ENCODE measurements around the gene CDH4.

Gene CDH4

DNA sequence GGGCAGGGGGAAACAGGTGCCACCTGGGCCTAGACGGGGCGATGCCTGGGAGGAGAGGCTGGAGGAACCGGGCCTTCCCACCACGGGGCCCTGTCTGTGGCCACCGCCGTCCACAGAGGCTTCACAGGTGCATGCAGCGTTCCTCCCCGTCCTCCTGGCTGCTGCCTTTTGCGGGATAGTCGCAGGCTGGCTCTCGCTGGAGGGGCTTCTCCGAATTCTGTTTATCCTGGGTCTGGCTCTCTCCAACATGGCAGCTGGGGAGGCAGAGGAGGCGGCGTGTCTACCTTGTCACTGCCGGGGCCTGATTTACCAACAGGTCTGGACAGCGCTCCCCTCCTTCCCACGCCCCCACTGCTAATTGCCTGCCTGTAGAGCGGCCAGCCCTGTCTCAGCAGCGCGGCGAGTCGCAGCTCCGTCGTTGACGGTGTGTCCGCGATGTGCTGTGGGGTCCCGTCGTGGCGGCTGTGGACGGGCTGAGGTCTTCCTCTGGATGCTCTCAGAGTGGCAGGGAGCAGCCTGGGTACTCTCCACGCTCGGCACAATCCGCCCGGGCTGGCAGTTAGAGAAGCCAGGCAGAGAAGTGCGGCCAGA lies 550.8 kb downstream of the CDH4 start:
- FAIRE-seq, result no peak

DNA sequence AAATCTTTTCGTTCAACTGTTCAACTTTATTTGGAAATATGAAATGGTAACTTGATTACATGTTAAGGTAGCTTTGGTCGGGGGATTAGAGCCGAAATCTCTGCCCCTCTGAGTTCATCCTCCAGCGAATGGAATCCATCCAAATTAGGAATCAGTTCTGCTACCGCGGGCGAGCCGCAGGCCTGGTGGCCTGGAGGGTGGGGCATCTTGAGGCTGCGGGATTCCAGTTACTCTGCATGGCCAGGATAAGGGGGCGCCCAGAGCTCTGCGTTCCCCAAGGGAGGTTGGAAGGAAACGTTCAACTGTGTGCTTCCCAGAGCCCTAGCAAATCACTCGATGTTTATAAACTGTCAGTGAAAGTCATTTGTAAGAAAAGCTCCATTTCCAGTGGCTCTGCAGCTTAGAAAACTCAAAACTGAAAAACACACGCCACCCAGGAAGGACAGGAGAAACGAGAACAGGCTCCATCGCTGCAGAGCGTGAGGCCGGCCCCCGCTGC lies 551.4 kb downstream of the CDH4 start:
- FAIRE-seq, result no peak

DNA sequence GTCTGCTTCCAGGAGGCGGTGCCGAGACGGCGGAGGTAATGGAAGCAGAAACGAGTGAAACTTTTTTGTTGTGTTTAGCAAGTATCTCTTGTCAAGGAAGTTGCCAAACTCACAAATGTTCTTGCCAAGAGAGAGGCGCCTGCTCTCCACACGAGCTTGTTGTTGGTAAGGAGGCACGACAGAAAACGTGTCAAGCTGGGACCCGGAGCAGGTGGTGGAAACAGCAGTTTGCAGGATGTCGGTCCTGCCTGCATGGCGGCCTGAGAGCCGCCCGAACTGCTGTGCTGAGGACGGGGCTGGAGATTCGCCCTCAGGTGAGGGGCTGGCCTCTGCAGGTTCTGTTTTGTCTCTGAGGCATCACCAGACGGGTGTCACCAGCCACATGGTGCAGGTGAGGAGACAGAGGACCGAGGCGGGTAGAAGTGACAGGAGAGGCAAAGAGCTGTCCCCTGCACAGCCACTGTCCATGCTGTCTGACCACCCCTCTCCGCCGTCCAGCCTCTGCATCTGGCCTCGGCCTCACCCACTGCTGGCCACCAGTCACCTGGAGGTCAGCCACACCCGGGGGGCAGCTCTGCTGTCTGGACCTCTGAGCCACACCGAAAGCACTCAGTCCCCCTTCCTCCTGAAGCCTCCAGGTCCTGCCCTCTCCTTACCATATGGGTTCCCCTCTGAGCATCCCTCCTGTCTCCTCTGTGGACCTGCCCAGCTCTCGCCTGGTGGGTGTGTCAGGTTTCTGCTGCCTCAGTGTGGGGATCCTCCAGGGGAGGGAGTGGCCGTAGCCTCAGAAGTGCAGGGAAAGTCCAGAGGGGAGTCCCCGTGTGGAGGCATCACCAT lies 552.1 kb downstream of the CDH4 start:
- no peak for FAIRE-seq

DNA sequence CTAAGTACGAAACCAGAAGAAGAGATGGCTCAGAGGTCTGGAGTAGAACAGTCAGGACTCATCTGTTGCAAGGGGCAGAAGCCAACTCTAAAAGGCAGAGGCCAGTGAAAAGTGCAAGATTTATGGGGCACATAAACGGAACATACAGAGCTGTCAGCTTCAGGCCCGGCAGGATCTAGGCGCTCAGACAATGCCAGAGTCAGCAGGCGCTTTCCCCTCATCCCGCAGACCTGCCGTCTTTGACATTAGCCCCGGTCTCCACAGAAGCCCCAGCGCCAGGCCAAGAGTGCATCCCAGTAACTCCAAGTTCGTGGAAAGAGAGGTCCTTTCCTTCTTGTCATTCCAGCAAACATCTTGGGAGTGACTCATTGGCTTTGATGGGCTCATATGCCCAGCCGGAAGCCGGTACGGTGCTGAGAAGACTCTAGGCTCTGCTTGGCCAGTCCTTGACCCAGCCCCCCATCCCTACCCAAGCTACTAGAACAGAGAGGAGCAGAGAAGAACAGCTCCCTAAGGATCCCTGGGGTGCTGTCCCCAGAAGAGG lies 552.8 kb downstream of the CDH4 start:
- FAIRE-seq, result no peak

DNA sequence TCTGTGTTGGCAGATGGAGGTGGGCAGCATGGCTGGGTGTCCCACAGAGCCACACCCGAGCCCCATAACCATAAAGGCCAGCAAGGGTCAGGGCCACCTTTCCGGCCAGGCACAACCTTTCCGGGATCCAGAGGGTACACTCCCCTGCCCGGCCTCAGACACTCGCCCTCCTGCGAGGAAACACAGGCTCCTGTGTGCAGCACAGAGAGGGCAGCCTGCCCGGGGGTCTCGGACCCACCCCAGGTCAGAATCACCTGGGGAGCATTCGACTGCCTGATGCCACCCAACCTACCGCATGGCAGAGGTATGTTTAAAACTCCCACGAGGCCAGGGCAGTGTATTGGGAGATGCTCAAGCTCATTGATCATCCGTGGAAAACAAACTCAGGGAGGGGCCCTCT lies 553.3 kb downstream of the CDH4 start:
- FAIRE-seq, result no peak

DNA sequence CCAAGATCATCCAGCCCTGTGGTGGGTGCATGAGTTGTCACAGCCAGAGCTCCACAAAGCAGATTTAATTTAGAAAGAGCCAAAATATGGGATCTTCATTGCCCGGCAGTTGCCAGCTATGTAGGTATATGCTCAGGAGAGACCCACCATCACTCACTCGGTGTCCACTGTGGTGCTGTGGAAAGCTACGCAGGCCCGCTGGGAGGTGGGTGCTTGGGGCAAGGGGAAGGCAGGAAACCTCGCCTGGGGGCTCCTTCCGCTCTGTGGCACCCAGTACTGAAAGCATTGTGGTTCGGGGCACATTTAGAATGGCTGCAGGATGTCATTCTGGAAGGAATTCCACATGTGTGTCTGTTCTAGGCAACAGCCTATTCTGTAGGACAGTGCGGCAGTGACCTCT lies 553.7 kb downstream of the CDH4 start:
- FAIRE-seq, result no peak

DNA sequence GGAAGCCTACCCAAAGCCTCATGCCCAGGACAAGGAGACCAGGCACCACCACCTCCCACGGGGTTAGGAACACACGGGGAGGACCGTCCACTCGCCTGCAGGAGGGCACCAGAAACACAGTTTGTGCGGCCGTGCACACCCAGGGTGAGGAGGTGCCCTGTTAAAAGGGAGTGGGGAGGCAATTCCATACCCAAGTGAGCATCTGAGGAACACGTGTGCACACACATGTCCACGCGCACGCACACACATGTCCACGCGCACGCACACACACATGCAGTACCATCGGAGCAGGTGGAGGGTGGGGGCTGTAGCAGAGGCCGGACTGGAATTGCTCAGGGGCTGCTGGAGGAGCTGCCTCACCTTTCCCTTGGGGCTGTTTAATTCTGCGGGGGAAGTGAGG lies 554.3 kb downstream of the CDH4 start:
- FAIRE-seq, result no peak

DNA sequence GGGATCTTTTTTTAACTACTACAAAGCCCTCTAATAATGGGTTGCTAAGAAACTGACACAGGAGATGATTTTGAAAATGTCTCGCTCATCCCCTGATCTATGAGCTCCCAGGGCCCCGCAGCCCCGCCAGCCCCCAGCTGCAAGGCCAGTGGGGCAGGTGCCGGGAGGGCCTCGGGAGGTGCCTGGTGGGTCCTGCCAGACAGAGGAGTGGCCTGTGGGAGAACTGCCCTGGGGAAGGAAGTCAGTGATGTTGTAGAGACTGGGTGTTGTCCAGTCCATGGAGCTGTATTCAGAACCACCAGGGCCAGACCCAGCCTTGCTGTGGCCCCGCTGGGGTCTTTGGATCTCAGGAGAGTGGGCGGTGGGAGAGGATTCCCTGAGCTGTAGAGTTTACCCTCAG lies 554.9 kb downstream of the CDH4 start:
- FAIRE-seq, result no peak

DNA sequence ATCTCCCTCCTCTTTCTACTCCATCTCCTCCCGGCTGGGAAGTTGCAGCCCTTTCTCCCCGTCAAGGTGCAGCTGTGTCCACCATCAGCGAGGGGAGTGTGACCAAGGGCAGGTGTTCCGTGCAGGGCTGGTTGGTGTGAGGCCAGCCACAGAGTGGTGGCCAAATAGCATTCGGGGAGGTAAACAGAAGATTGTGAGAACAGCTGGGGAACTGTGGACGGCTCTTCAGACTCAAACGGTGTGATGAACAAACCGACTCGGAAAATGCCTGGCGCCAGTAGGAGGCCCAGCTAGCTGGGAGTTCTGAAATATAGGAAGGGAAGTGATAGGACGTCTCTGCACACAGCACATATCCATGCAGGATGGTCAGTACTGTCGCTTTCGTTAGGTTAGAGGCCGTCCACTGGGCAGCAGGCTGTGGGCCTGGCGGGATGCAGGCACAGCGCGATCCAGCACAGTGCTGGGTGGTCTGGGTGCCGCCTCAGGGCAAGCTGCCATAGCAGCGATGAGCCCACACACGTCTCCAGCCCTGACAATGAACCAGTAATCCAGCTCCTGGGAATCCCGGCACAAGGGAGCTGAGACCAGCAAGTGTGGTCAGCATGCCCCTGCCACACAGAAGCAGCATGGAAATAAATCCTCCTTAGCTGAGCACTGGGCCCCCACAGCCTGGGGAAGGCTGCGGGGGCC lies 555.6 kb downstream of the CDH4 start:
- FAIRE-seq, result no peak

DNA sequence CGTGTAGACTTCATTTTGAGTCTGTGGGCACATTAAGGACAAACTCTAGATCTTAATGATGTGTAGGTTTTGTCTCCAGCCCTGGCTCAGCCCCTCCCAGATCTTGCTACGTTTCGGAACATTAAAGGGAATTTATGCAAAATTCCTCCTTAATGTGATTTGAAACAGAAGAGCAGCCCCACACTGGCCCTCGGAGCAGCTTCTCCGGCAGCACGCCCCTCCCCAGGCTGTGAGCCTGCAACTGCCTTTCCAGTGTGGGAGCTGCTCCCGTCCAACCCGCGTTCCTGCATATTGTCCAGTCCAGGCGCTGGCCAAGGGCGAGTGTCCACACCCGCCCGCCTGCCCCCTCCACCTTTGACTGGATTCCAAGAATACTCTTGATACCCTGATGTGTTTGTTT lies 556.4 kb downstream of the CDH4 start:
- no peak for FAIRE-seq

DNA sequence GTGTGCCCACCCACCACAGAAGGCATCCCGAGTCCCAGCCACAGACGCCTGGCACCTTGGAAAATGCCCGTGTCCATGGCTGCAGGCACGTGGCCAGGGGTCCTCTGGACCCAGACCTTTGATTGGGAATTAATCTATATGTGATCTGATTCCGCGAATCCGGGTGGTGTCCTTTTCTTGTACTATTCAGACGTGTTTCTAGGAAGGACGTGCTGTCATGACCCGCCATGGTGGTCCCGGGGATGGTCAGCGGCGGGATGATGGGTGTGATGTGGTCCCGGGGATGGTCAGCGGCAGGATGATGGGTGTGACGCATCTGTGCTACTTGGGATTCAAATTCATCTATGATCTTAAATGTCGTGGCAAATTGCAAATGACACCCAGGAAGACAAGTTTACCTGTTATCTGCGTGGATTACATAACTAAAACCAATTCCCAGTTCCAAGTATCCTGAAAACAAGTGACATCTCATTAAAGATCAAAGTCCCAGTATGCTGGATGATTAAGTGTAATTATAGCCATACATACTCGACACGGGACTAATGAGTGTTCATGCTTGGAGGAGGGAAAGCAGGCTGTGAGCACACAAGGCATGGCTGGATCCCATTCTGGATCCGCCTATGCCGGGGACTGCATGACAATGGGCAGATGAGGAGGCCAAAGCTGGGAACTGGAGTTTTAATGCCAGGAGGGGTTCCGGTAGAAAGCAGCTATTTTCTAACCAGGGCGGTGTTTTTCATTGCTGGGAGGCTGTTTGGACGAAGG lies 557.1 kb downstream of the CDH4 start:
- FAIRE-seq, result no peak

DNA sequence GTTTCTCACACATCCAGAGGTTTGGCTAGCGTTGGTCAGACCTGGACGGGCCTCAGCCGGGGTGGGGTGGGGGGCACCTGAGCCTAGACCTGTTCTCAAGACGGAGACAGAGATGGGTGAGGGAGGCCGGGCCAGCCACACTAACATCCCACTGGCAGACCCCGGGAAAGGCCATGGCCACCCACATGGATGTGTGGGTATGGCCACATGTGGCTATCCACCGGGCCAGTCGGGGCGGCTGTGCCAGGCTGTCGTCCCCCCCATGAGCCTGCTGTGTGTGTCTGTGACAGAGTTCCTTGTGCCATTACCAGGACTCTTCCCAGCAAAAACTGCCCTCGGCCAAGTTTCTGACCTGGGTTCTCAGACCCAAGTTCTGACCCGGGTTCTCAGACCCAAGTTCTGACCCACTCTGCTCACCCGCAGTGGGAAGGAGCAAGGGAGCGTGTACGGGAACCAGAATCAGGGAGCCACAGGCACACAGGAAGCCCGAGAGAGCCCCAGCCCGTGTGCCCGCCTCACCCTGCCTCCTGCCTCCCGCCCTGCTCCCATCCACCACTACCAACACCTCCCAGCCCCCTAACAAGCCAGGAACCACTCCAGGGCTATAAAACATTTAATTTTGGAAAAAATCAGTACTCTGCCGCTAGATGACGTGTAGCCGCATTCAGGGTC lies 558.1 kb downstream of the CDH4 start:
- no peak for FAIRE-seq

DNA sequence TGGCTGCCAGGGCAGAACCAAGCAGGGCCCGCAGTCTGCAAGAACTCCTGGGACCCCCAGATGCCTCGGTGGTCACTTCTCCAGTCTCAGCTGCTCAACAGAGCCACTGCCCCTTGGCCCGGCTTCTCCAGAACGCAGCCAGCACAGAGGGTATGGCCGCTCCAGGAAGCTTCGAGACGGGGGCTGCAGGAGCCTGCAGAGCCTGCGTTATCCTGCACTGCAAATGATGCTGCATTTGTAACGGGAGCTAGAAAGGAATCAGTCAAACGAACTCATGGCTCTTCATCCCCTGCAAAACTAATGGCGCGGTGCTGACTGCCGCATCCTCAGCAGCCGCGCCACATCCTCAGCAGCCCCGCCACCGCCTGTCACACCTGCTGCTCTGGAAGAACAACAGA lies 558.7 kb downstream of the CDH4 start:
- FAIRE-seq, result no peak

DNA sequence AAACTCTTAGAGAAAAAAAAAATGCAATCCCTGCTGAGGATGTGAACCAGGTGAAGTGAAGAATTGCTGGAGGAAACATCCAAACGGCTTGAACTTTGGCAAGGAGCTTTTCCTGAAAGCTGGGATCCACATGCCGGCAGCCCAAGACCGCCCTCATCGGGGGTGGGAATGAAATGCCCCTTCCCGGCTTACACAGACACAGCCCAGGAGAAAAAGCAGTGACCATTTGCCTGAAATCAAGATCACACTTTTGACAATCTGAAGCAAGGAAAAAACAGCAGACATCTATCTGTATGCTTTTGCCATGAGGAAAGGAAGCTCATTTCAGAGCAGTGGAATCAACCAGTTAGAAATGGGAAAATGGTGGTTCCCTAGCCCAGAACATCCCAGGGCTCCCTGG lies 559.1 kb downstream of the CDH4 start:
- FAIRE-seq, result no peak

DNA sequence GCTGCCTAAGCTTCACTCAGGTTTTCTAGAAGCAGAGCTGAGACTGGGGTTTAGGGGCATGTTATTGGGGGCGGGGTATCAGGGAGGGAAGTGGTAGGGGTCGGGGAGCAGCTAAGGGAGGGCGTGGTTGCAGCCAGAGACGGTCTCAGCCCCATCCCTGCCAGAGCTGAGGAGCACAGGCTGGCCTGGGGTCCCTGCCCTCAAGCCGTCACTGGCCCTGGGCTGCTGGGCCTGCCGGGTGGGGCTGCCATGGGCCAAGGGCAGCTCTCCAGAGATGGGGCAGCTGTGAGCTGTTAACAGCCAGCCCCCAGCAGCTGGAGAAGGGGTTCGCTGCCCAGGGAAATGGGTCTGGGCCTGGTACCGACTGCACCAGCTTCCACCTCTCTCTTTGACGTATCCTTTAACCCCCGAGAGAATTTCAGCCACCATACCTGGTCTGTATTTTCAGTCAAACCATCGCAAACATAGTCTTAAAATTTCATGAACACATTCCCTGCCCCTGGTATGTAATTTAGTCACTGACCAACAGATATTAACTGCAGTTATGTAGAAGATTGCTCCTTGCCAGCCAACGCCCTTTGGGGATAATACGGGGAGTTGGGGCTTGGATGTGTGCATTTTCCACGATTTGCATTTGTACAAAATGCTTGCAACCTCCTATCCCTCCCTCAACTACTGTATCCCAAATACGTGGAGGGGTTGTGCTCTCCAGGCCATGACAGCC lies 560.2 kb downstream of the CDH4 start:
- no peak for FAIRE-seq

DNA sequence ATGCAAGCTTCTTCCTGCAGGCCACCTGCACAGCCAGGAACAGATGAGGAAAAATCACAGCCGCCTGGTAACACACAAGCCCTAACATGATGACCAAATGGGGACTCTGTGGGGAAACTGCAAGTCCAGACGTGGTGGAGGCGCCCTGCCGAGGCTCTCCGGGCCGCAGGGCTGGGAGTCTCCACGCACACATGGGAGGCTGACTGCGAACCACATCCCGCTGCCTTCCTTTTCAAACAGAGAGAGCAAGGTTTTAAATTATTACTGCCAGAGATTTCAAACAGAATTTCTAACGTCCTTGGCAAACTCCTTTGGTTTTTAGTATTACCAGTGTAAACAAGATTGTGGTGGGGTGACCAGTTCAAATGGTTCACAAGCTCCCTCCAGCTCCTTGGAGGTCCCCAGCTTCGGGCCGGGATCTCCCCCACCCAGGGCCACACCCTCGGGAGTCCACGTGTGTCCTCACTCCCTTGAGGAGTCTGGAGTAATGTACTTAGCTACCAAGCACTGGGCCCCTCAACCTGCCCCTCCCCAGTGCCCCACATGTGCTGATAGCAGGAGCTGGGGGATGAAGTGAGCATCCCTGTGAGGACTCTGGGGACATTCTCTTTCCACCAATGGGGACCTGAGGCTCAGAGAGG lies 560.9 kb downstream of the CDH4 start:
- FAIRE-seq, result no peak

DNA sequence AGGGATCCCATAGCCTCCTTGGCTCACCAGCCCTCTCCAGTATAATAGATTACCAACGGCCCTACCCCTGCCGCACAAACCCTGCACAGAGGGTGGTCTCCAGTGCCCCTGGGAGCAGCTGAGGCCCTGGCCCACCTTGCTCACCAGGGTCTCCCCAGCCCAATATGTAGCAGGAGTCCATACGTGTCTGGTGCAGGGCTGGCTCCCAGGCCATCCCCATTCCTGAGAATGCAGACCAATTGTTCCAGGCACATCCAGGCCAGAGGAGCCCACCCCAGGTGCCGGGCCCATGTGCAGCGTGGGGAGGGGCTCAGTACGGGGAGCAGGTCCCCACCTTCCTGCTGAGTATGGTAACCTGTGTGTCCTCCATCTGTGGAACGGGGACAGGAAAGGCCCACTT lies 561.7 kb downstream of the CDH4 start:
- no peak for FAIRE-seq

DNA sequence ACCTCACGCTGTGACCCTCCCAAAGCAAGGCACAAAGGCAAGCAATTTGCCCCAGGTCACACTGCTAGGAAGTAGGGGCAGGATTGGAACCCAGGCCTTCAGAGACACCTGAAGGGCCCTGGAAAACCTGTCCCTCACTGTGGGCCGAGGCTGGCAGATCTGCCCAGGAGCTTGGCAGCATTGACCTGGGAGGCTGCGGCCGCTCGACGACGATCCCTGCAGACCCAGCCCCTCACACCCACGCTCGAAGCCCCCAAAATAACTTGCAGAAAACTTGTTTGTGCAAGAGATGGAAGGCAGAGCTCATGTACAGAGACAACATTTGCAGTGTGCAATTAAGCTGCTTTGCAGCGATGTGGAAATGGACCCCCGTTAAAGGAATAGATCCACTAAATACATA lies 562.2 kb downstream of the CDH4 start:
- no peak for FAIRE-seq

DNA sequence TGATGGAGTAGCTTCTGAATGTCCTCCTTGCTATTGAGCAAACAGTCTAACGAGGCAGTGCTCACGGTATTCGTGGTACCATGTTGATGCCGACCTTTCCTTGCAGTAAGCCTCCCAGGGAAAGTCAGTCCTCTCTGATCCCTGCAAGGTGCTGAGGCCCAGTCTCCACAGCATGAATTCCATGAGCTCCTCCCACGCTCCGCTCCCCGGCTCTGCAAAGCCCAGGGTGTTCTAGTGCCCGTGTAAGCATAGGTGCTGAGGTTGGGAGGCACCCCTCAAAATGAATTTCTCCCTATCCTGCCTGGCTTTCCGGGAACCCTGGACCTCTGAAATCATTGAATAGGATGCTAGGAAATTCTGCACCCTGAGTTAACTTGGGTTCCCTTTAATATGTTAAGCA lies 562.7 kb downstream of the CDH4 start:
- no peak for FAIRE-seq

DNA sequence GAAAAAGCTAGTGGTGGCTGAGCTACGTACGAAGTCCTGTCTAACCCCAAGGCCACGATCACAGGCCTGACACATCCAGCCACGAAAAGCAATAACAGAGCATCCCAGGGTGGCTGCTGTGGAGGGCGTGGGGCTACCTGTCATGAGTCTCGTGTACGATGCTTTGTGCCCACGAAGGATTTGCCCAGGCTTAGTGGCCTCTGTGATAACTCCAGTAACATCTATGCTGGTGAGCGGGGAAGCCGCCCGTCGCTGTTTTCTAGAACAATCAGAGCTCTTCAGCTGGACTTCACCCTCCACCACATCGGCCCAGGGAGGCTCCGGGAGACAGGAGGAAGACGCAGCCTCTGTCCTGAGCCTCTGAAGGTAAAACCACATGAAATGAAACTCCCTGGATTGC lies 563.1 kb downstream of the CDH4 start:
- FAIRE-seq, result no peak

DNA sequence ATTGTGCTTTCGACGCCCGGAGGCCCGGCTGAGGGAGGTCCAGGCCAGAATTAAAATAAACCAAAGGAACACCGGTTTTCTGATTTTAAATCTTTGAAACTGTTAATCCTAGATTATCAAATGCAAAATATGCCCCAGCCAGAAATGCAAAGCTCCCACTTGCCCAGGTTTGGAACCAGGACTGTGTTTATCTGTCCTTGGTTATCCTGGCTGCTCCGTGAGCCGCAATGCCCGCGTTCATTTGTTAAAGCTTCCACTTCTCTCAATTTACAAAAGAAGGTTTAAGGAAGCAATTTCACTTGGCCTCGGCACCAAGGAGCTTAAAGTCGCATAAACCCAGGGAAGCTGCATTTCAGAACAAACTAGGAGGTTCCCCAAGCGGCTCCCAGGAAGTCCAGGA lies 563.6 kb downstream of the CDH4 start:
- no peak for FAIRE-seq

Measured in A204.1 (cell line).